Measurements from ENCODE around the gene KLHDC7B. TPM values are rescaled to one million over a fixed set of nuclear protein-coding genes. Genes with fewer than 3 reads are reported as not detected.

The KLHDC7B gene
- total RNA-seq, 1 experiment from 2014 or later, result 1.6 TPM

GRCh38 chr22:50505276-50505775 is 40.4 kb upstream of the KLHDC7B start:
- Mint-ChIP-seq H3K4me1 (ENCODE audit: low read depth, unreplicated experiment) (peaks cover 17% of the 10 kb centered on the region), H3K9me3 (ENCODE audit: low read depth, unreplicated experiment) (no peaks in the 10 kb centered on the region), H3K27me3 (ENCODE audit: unreplicated experiment) (no peaks in the 10 kb centered on the region), H3K4me3 (ENCODE audit: low read depth, unreplicated experiment) (no peak overlapping the region), H3K27ac (ENCODE audit: unreplicated experiment) (no peak overlapping the region), H3K36me3 (ENCODE audit: insufficient read depth, unreplicated experiment) (peaks cover 47% of the 10 kb centered on the region)
- intact Hi-C loops (cut with micrococcal nuclease; ENCODE audit: unreplicated experiment), result no loop called here
- CTCF ChIA-PET, result no interaction called here
- TF ChIP-seq CTCF (IDR thresholded peaks at IDR 0.05; ENCODE audit: unreplicated experiment), result no peak
- no TSS peak for BruUV-seq (replicated peaks)
- DNase-seq, result no peak

GRCh38 chr22:50505776-50506610 is 39.7 kb upstream of the KLHDC7B start:
- no TSS peak for BruUV-seq (replicated peaks)
- H3K36me3 Mint-ChIP-seq (ENCODE audit: insufficient read depth, unreplicated experiment), result peaks cover 47% of the 10 kb centered on the region
- no peak for DNase-seq
- H3K9me3 Mint-ChIP-seq (ENCODE audit: low read depth, unreplicated experiment), result no peaks in the 10 kb centered on the region
- no peak for TF ChIP-seq CTCF (IDR thresholded peaks at IDR 0.05; ENCODE audit: unreplicated experiment)
- peak overlapping the region; percentile 91 for H3K4me3 Mint-ChIP-seq (ENCODE audit: low read depth, unreplicated experiment)
- H3K27ac Mint-ChIP-seq (ENCODE audit: unreplicated experiment), result no peak overlapping the region
- CTCF ChIA-PET, result interaction anchor here (1.0 kb wide), 1 partner anchor 9 kb away, joined by 5 read pairs; no protein-coding TSS in a partner anchor
- H3K4me1 Mint-ChIP-seq (ENCODE audit: low read depth, unreplicated experiment), result peaks cover 17% of the 10 kb centered on the region
- no peaks in the 10 kb centered on the region for H3K27me3 Mint-ChIP-seq (ENCODE audit: unreplicated experiment)
- intact Hi-C loops (cut with micrococcal nuclease; ENCODE audit: unreplicated experiment), result no loop called here

GRCh38 chr22:50506611-50507420 is 38.9 kb upstream of the KLHDC7B start:
- Mint-ChIP-seq H3K4me3 (ENCODE audit: low read depth, unreplicated experiment) (peak overlapping the region; percentile 91), H3K36me3 (ENCODE audit: insufficient read depth, unreplicated experiment) (peaks cover 52% of the 10 kb centered on the region), H3K9me3 (ENCODE audit: low read depth, unreplicated experiment) (no peaks in the 10 kb centered on the region), H3K27me3 (ENCODE audit: unreplicated experiment) (no peaks in the 10 kb centered on the region), H3K27ac (ENCODE audit: unreplicated experiment) (peak overlapping the region; percentile 91), H3K4me1 (ENCODE audit: low read depth, unreplicated experiment) (peaks cover 17% of the 10 kb centered on the region)
- no peak for TF ChIP-seq CTCF (IDR thresholded peaks at IDR 0.05; ENCODE audit: unreplicated experiment)
- CTCF ChIA-PET, result interaction anchor here (1.0 kb wide), 1 partner anchor 10 kb away, joined by 5 read pairs; no protein-coding TSS in a partner anchor
- TSS peak; percentile 35 for BruUV-seq (replicated peaks)
- intact Hi-C loops (cut with micrococcal nuclease; ENCODE audit: unreplicated experiment), result no loop called here
- no peak for DNase-seq

GRCh38 chr22:50507421-50507990 is 38.2 kb upstream of the KLHDC7B start, which contains the start of gene LMF2:
TSS of gene LMF2 (minus strand) at chr22:50507702. CDS start at chr22:50507675, 27 bp downstream.
- Mint-ChIP-seq H3K27ac (ENCODE audit: unreplicated experiment) (peak within 1 kb of the TSS; percentile 91), H3K4me1 (ENCODE audit: low read depth, unreplicated experiment) (peaks cover 17% of the 10 kb centered on the region), H3K9me3 (ENCODE audit: low read depth, unreplicated experiment) (no peaks in the 10 kb centered on the region), H3K27me3 (ENCODE audit: unreplicated experiment) (no peaks in the 10 kb centered on the region), H3K4me3 (ENCODE audit: low read depth, unreplicated experiment) (peak within 1 kb of the TSS; percentile 91), H3K36me3 (ENCODE audit: insufficient read depth, unreplicated experiment) (peaks cover 52% of the 10 kb centered on the region)
- intact Hi-C loops (cut with micrococcal nuclease; ENCODE audit: unreplicated experiment), result no loop called here
- DNase-seq, result peak; percentile 91
- no peak for TF ChIP-seq CTCF (IDR thresholded peaks at IDR 0.05; ENCODE audit: unreplicated experiment)
- CTCF ChIA-PET, result interaction anchor here (0.6 to 2.1 kb wide), 8 partner anchors 9 to 253 kb away, joined by 3 to 13 read pairs (median 4); partner anchors contain the start of genes SCO2 and SYCE3
- no TSS peak for BruUV-seq (replicated peaks)
